Spinal cord (tissue), 10 donors: ENCODE results near the gene ATP6AP2. TPM values are rescaled to one million over a fixed set of nuclear protein-coding genes. Genes with fewer than 3 reads are reported as not detected.
"Not testable (repeated sequence)": the region's sequence is repeated elsewhere in the genome, so short reads cannot be mapped to it uniquely, and the experiment has no call there.

Experiments used
- DNase-seq, 6 donors: peaks; one replicate each; pipeline versions ENCODE4 v3.0.0 to v3.0.0-alpha.2; 2013 to 2015; ENCODE audit warnings: low spot score in 6 of 6, low read depth in 4 of 6
- H3K27ac ChIP-seq: one replicate; pipeline ENCODE4 v1.5.1; 2013; ENCODE audit warnings: low read depth, low read length, control low read depth
- H3K27me3 ChIP-seq: one replicate; pipeline ENCODE4 v1.6.1; 2013; ENCODE audit warnings: low read length; ENCODE audit not compliant: control insufficient read depth, insufficient read depth
- H3K36me3 ChIP-seq: one replicate; pipeline ENCODE4 v1.6.1; 2013; ENCODE audit warnings: low read length; ENCODE audit not compliant: control insufficient read depth, insufficient read depth
- H3K4me1 ChIP-seq: one replicate; pipeline ENCODE4 v1.6.1; 2013; ENCODE audit warnings: low read length; ENCODE audit not compliant: control insufficient read depth, insufficient read depth
- H3K4me3 ChIP-seq: one replicate; pipeline ENCODE4 v1.5.1; 2013; ENCODE audit warnings: low read depth, low read length, control low read depth
- H3K9me3 ChIP-seq: one replicate; pipeline ENCODE4 v1.6.1; 2013; ENCODE audit warnings: low read length; ENCODE audit not compliant: control insufficient read depth, insufficient read depth
- WGBS: methylation state at CpG from one replicate; pipeline ENCODE4 v1.1.5; 2013; ENCODE audit warnings: missing lambda C conversion rate; ENCODE audit not compliant: insufficient coverage; 5-methylcytosine and 5-hydroxymethylcytosine counted together
- polyA plus RNA-seq, 2 donors: library from polyadenylated mRNA; unstranded; fragments of 120-200 nt; gene quantifications; one replicate each; pipeline ENCODE4 v1.2.1, GENCODE V29; 2013; ENCODE audit not compliant: insufficient read length in 2 of 2
- total RNA-seq, 2 donors: library from RNA; depleted of rRNA in 1 of 2; stranded (reverse); fragments of 120-200 nt in 1 of 2; fragments of >200 nt in 1 of 2; gene quantifications; one replicate each; pipeline versions ENCODE4 v1.2.3 to v1.2.4, GENCODE V29; 2013 to 2014
- donor health status: healthy.

ATP6AP2 gene
- total and polyA plus RNA-seq, 4 donors: 138 to 214 (median 200) TPM

DNA sequence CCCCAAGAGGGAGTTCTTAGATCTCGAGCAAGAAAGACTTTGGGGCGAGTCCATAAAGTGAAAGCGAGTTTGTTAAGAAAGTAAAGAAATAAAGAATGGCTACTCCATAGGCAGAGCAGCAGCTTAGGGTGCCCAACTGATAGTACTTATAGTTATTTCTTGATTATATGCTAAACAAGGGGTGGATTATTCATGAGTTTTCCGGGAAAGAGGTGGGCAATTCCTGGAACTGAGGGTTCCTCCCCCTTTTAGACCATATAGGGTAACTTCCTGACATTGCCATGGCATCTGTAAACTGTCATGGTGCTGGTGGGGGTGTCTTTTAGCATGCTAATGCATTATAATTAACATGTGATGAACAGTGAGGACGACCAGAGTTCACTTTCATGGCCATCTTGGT, 9.6 kb upstream of the ATP6AP2 start:
- not testable (repeated sequence) for H3K9me3 ChIP-seq, H3K4me3 ChIP-seq, H3K36me3 ChIP-seq, H3K27ac ChIP-seq, DNase-seq, H3K4me1 ChIP-seq
- peaks cover 16% of the 10 kb centered on the region for H3K27me3 ChIP-seq
- WGBS: 80% methylated on average over 3 of the region's 5 CpGs

- H3K9me3 ChIP-seq: no peaks in the 10 kb centered on the region
- WGBS: 64% methylated on average over 2 of the region's 3 CpGs
These were observed 9.2 kb upstream of the ATP6AP2 start for GRCh38 chrX:40571600-40571999.

GRCh38 chrX:40573763-40574162, 7.0 kb upstream of the ATP6AP2 start:
- Histone ChIP-seq H3K4me3 (no peak overlapping the region), H3K4me1 (no peaks in the 10 kb centered on the region), H3K9me3 (no peaks in the 10 kb centered on the region), H3K27ac (no peak overlapping the region), H3K27me3 (peaks cover 17% of the 10 kb centered on the region), H3K36me3 (no peaks in the 10 kb centered on the region)
- no peak for DNase-seq
- WGBS: 76% methylated on average over 2 of the region's 2 CpGs

More at GRCh38 chrX:40571600-40571999, 9.2 kb upstream of the ATP6AP2 start:
- H3K27me3 ChIP-seq: peaks cover 16% of the 10 kb centered on the region
- DNase-seq: no peak
- no peaks in the 10 kb centered on the region for H3K36me3 ChIP-seq
- H3K4me3 ChIP-seq: no peak overlapping the region
- H3K27ac ChIP-seq: no peak overlapping the region
- no peaks in the 10 kb centered on the region for H3K4me1 ChIP-seq

- WGBS: 68% methylated on average over 2 of the region's 2 CpGs
- H3K4me3 ChIP-seq, H3K27ac ChIP-seq, H3K36me3 ChIP-seq, H3K4me1 ChIP-seq, H3K9me3 ChIP-seq: not testable (repeated sequence)
- peak in 2 of 6 donors; percentile 71 to 75 for DNase-seq
- H3K27me3 ChIP-seq: peaks cover 15% of the 10 kb centered on the region
These were observed 5.4 kb upstream of the ATP6AP2 start for GRCh38 chrX:40575411-40575810.

GRCh38 chrX:40576291-40576690, 4.5 kb upstream of the ATP6AP2 start:
- Histone ChIP-seq H3K4me1 (no peaks in the 10 kb centered on the region), H3K27me3 (peaks cover 9% of the 10 kb centered on the region), H3K36me3 (no peaks in the 10 kb centered on the region), H3K4me3 (no peak overlapping the region), H3K9me3 (no peaks in the 10 kb centered on the region), H3K27ac (no peak overlapping the region)
- peak in 1 of 6 donors; percentile 32 for DNase-seq
- 100% methylated on average over 1 of the region's 3 CpGs for WGBS

DNA sequence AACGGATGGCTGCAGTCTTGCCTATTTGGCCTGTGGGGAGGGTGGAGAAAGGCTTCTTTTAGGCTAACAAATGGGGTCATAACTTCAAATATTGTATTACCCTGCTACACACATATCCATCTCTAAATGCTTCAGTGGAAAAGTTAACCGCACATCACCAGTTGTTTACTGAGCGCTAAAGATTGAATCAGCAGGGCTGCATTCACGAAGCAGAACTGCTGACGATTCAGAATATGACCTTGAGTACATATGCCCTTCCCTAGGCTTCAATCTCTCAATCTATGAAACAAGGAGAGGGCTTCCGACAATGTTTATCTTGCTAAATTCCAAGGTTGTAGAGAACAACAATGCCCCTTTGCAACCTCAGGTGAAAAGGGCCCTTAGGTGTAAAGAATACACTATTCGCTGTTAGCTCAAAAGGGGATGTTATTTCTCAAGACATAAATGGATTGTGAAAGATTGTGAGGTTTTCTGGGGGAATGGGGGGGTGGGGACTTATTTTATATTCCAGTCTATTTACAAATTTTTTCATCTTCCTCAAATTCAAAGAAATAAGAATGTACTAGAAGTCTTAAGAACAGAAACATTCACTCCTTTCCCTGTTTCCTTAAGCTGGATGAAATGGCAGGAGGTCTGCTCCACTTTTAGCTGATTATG, 2.6 kb upstream of the ATP6AP2 start:
- H3K27ac ChIP-seq: no peak overlapping the region

DNA sequence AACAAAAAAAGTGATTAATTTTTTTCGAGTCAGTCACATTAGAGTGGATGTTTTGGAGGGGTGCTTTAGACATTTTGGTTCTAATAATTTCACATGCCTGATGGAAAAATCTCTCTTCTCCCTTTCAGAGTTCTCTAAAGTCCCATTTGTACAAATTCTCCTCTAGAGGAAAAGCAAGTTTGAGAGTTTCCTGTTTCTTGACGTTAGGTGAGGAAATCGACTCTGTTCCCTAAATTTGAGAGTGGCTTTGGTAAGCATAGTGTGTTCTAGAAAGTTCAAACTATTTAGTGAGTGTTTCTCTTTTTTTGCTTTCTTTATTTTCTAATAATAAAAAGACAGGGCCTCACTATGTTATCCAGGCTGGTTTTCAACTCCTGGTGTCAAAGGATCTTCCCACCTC, 1.6 kb upstream of the ATP6AP2 start:
- Histone ChIP-seq H3K27ac (no peak overlapping the region), H3K27me3 (peaks cover 12% of the 10 kb centered on the region)
- no CpG with 5 or more reads among the region's 3 CpGs for WGBS

More for the DNA sequence above, 2.6 kb upstream of the ATP6AP2 start:
- DNase-seq: no peak
- H3K4me1 ChIP-seq: peaks cover 7% of the 10 kb centered on the region
- H3K9me3 ChIP-seq: no peaks in the 10 kb centered on the region
- H3K4me3 ChIP-seq: no peak overlapping the region
- no peaks in the 10 kb centered on the region for H3K36me3 ChIP-seq
- H3K27me3 ChIP-seq: peaks cover 8% of the 10 kb centered on the region
- WGBS: 73% methylated on average over 3 of the region's 7 CpGs

GRCh38 chrX:40579900-40580536, 752 bp upstream of the ATP6AP2 start:
- Histone ChIP-seq H3K27me3 (peaks cover 12% of the 10 kb centered on the region), H3K27ac (peak overlapping the region; percentile 75)
- DNase-seq: no peak

More for the DNA sequence above, 1.6 kb upstream of the ATP6AP2 start:
- no peak overlapping the region for H3K4me3 ChIP-seq
- H3K9me3 ChIP-seq: no peaks in the 10 kb centered on the region
- H3K36me3 ChIP-seq: no peaks in the 10 kb centered on the region
- H3K4me1 ChIP-seq: peaks cover 7% of the 10 kb centered on the region
- DNase-seq: no peak

DNA sequence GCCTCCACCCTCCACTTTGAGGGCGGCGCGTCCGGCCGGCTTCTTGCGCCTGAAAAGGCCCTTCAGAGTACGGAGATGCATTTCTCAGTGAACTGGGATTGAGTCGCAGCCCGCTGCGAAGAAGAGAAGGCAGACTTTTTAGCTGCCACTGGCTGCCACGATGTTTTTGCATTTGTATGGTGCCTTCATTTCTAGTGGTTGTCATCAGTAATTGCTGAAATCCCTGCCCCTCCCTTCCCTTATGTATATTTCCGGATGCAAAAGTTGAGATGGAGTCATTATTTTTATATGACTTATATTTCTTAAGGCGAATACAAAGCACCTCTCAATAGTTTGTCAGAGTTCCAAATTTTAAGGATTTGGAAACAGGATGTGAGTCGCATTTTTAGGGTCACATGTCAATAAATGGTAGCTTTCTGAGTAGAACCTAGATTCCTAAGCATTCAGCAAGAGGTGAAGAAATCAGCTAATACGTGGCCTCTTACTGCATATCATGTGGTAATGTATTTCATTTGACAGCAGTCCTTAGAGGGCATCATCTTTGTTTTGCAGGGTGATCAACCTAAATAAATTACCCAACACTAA, 658 bp downstream of the ATP6AP2 start:
- peak in 2 of 6 donors; percentile 2 for DNase-seq
- Histone ChIP-seq H3K27ac (no peak overlapping the region), H3K9me3 (no peaks in the 10 kb centered on the region), H3K4me1 (peaks cover 7% of the 10 kb centered on the region), H3K36me3 (no peaks in the 10 kb centered on the region), H3K4me3 (peak overlapping the region; percentile 72), H3K27me3 (peaks cover 12% of the 10 kb centered on the region)
- WGBS: 13% methylated on average over 10 of the region's 15 CpGs

More at GRCh38 chrX:40579900-40580536, 752 bp upstream of the ATP6AP2 start:
- no peaks in the 10 kb centered on the region for H3K9me3 ChIP-seq
- peaks cover 7% of the 10 kb centered on the region for H3K4me1 ChIP-seq
- no peaks in the 10 kb centered on the region for H3K36me3 ChIP-seq
- WGBS: 36% methylated on average over 6 of the region's 12 CpGs
- peak overlapping the region; percentile 72 for H3K4me3 ChIP-seq
